SK-N-SH treated with all-trans-retinoic acid at 6 μM for 48 hours (cell line): ENCODE measurements around the gene NXPE4.
"Not testable (repeated sequence)": the region's sequence is repeated elsewhere in the genome, so short reads cannot be mapped to it uniquely, and the experiment has no call there.

ENCODE experiments used
- ATAC-seq: fragments of 200-7000 bp; cut with Tn5 transposase; 3 replicates; pipeline ENCODE4 v1.9.1; 2020; ENCODE audit warnings: mild to moderate bottlenecking, moderate library complexity
- ARNTL ChIP-seq: fragments of 450-650 bp; formaldehyde crosslinking; IDR thresholded peaks from 2 replicates; pipeline ENCODE4 v1.5.0; 2020; ENCODE audit warnings: low read depth, mild to moderate bottlenecking, moderate library complexity, borderline replicate concordance
- BACH2 ChIP-seq: fragments of 250-450 bp; sonication (Bioruptor Pico); IDR thresholded peaks from 2 replicates; pipeline ENCODE4 v1.9.0; 2021; ENCODE audit warnings: mild to moderate bottlenecking, borderline replicate concordance
- CREB5 ChIP-seq: fragments of 250-450 bp; sonication (Bioruptor Pico); IDR thresholded peaks from 2 replicates; pipeline ENCODE4 v1.5.1; 2020; ENCODE audit warnings: low read depth, mild to moderate bottlenecking, moderate library complexity
- CSDC2 ChIP-seq: fragments of 250-450 bp; sonication (Bioruptor Pico); IDR thresholded peaks from 2 replicates; pipeline ENCODE4 v1.5.0; 2020; ENCODE audit warnings: mild to moderate bottlenecking, moderate library complexity
- ESRRG ChIP-seq: fragments of 250-450 bp; sonication (Bioruptor Pico); IDR thresholded peaks from 2 replicates; pipeline ENCODE4 v1.6.1; 2021; ENCODE audit warnings: mild to moderate bottlenecking
- ISL1 ChIP-seq: fragments of 250-450 bp; sonication (Bioruptor Pico); IDR thresholded peaks from 2 replicates; pipeline ENCODE4 v2.1.2; 2022; ENCODE audit warnings: mild to moderate bottlenecking, moderate library complexity
- PPARA ChIP-seq: fragments of 250-450 bp; sonication (Bioruptor Pico); IDR thresholded peaks from 2 replicates; pipeline ENCODE4 v1.5.0; 2020; ENCODE audit warnings: mild to moderate bottlenecking, borderline replicate concordance
- RARB ChIP-seq: fragments of 250-450 bp; sonication (Bioruptor Pico); IDR thresholded peaks from 2 replicates; pipeline ENCODE4 v1.8.0; 2021; ENCODE audit warnings: mild to moderate bottlenecking, moderate library complexity
- SNAI2 ChIP-seq: fragments of 250-450 bp; sonication (Bioruptor Pico); IDR thresholded peaks from 2 replicates; pipeline ENCODE4 v1.5.0; 2020; ENCODE audit warnings: mild to moderate bottlenecking, moderate library complexity
- TSHZ2 ChIP-seq: fragments of 250-450 bp; sonication (Bioruptor Pico); IDR thresholded peaks from 2 replicates; pipeline ENCODE4 v1.5.0; 2020; ENCODE audit warnings: mild to moderate bottlenecking, moderate library complexity
- ZC3H10 ChIP-seq: fragments of 250-450 bp; sonication (Bioruptor Pico); IDR thresholded peaks from 2 replicates; pipeline ENCODE4 v1.5.1; 2021; ENCODE audit warnings: mild to moderate bottlenecking, moderate library complexity
- ZFP30 ChIP-seq: fragments of 450-650 bp; formaldehyde crosslinking; IDR thresholded peaks from 2 replicates; pipeline ENCODE4 v1.5.0; 2022; ENCODE audit warnings: mild to moderate bottlenecking, moderate library complexity
- ZNF565 ChIP-seq: fragments of 450-650 bp; formaldehyde crosslinking; conservative IDR thresholded peaks from 2 replicates; pipeline ENCODE4 v1.5.0; 2020; ENCODE audit warnings: low read depth, mild to moderate bottlenecking, moderate library complexity
- ZNF70 ChIP-seq: fragments of 450-650 bp; formaldehyde crosslinking; IDR thresholded peaks from 2 replicates; pipeline ENCODE4 v1.5.0; 2020; ENCODE audit warnings: mild to moderate bottlenecking, moderate library complexity
- TF ChIP-seq, protein P1 (sequence below): fragments of 250-450 bp; sonication (Bioruptor Pico); IDR thresholded peaks from 2 replicates; pipeline ENCODE4 v1.5.1; 2021; ENCODE audit warnings: mild to moderate bottlenecking, moderate library complexity

The NXPE4 gene

GRCh38 chr11:114609429-114609828 is 13.8 kb upstream of the NXPE4 start:
- ATAC-seq = no peak

DNA sequence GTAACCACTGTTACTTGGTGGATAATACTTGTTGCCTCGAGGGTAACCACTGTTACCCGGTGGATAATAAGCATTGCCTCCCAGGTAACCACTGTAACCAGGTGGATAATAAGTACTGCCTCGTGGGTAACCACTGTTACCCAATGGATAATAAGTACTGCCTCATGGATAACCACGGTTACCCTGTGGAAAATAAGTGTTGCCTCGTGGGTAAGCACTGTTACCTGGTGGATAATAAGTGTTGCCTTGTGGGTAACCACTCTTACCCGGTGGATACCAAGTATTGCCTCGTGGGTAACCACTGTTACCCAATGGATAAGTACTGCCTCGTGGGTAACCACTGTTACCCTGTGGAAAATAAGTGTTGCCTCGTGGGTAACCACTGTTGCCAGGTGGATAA is 13.0 kb upstream of the NXPE4 start:
- not testable (repeated sequence) for ATAC-seq

More at GRCh38 chr11:114609429-114609828, 13.8 kb upstream of the NXPE4 start:
- TF ChIP-seq BACH2 (CRISPR knock-in tag) (no peak), ARNTL (CRISPR knock-in tag) (no peak), ZFP30 (CRISPR knock-in tag) (no peak), TSHZ2 (no peak), CREB5 (CRISPR knock-in tag) (no peak), ESRRG (CRISPR knock-in tag) (no peak)

- no peak for ATAC-seq
Measured at GRCh38 chr11:114607753-114608459, 12.3 kb upstream of the NXPE4 start.

DNA sequence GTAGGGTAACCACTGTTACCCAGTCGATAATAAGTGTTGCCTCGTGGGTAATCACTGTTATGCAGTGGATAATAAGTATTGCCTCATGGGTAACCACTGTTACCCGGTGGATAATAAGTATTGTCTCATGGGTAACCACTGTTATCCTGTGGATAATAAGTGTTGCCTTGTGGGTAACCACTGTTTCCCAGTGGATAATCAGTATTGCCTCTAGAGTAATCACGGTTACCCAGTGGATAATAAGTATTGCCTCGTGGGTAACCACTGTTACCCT is 11.2 kb upstream of the NXPE4 start:
- not testable (repeated sequence) for ATAC-seq

More at GRCh38 chr11:114607753-114608459, 12.3 kb upstream of the NXPE4 start:
- TF ChIP-seq ZNF565 (CRISPR knock-in tag) (no peak), ARNTL (CRISPR knock-in tag) (no peak), BACH2 (CRISPR knock-in tag) (no peak), CREB5 (CRISPR knock-in tag) (no peak), CSDC2 (CRISPR knock-in tag) (no peak), PPARA (CRISPR knock-in tag) (no peak), ZC3H10 (CRISPR knock-in tag) (no peak), TSHZ2 (no peak), RARB (CRISPR knock-in tag) (no peak), ISL1 (no peak), ZNF70 (no peak), ZFP30 (CRISPR knock-in tag) (no peak), SNAI2 (CRISPR knock-in tag) (no peak), ESRRG (CRISPR knock-in tag) (no peak)
- TF ChIP-seq, protein P1, sequence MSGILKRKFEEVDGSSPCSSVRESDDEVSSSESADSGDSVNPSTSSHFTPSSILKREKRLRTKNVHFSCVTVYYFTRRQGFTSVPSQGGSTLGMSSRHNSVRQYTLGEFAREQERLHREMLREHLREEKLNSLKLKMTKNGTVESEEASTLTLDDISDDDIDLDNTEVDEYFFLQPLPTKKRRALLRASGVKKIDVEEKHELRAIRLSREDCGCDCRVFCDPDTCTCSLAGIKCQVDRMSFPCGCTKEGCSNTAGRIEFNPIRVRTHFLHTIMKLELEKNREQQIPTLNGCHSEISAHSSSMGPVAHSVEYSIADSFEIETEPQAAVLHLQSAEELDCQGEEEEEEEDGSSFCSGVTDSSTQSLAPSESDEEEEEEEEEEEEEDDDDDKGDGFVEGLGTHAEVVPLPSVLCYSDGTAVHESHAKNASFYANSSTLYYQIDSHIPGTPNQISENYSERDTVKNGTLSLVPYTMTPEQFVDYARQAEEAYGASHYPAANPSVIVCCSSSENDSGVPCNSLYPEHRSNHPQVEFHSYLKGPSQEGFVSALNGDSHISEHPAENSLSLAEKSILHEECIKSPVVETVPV = no peak
